Measurements from ENCODE around the gene ATOSB. TPM values are rescaled to one million over a fixed set of nuclear protein-coding genes. Genes with fewer than 3 reads are reported as not detected.

Gene ATOSB
- total RNA-seq, 1 donor from 2014 or later, result 43.2 TPM

- peaks cover 53% of the 10 kb centered on the region for H3K4me1 Mint-ChIP-seq (ENCODE audit: low read depth)
- no peak for TF ChIP-seq CTCF (IDR thresholded peaks at IDR 0.05)
- H3K9me3 Mint-ChIP-seq (ENCODE audit: low read depth), result no peaks in the 10 kb centered on the region
- H3K36me3 Mint-ChIP-seq (ENCODE audit: low read depth), result peaks cover 16% of the 10 kb centered on the region
- DNase-seq (ENCODE audit: low spot score), result no peak
- H3K27ac Mint-ChIP-seq (ENCODE audit: unreplicated experiment), result no peak overlapping the region
- H3K27me3 Mint-ChIP-seq (ENCODE audit: low read depth), result no peaks in the 10 kb centered on the region
- no peak overlapping the region for H3K4me3 Mint-ChIP-seq (ENCODE audit: unreplicated experiment)
Observed at GRCh38 chr9:35107297-35108290, 8.1 kb downstream of the ATOSB start.

- Mint-ChIP-seq H3K4me3 (ENCODE audit: unreplicated experiment) (no peak overlapping the region), H3K9me3 (ENCODE audit: low read depth) (no peaks in the 10 kb centered on the region), H3K27me3 (ENCODE audit: low read depth) (no peaks in the 10 kb centered on the region), H3K4me1 (ENCODE audit: low read depth) (peaks cover 52% of the 10 kb centered on the region), H3K27ac (ENCODE audit: unreplicated experiment) (no peak overlapping the region), H3K36me3 (ENCODE audit: low read depth) (peaks cover 16% of the 10 kb centered on the region)
- DNase-seq (ENCODE audit: low spot score), result no peak
- TF ChIP-seq CTCF (IDR thresholded peaks at IDR 0.05), result no peak
Observed at GRCh38 chr9:35106343-35106730, 9.3 kb downstream of the ATOSB start.

GRCh38 chr9:35105571-35106342 is 9.9 kb downstream of the ATOSB start:
- H3K4me3 Mint-ChIP-seq (ENCODE audit: unreplicated experiment), result no peak overlapping the region
- H3K9me3 Mint-ChIP-seq (ENCODE audit: low read depth), result no peaks in the 10 kb centered on the region
- H3K4me1 Mint-ChIP-seq (ENCODE audit: low read depth), result peaks cover 49% of the 10 kb centered on the region
- H3K36me3 Mint-ChIP-seq (ENCODE audit: low read depth), result peaks cover 21% of the 10 kb centered on the region
- H3K27ac Mint-ChIP-seq (ENCODE audit: unreplicated experiment), result peak overlapping the region; percentile 15
- DNase-seq (ENCODE audit: low spot score), result no peak
- H3K27me3 Mint-ChIP-seq (ENCODE audit: low read depth), result no peaks in the 10 kb centered on the region
- no peak for TF ChIP-seq CTCF (IDR thresholded peaks at IDR 0.05)

- Mint-ChIP-seq H3K36me3 (ENCODE audit: low read depth) (peaks cover 26% of the 10 kb centered on the region), H3K27ac (ENCODE audit: unreplicated experiment) (peak overlapping the region; percentile 14), H3K27me3 (ENCODE audit: low read depth) (no peaks in the 10 kb centered on the region), H3K4me3 (ENCODE audit: unreplicated experiment) (no peak overlapping the region), H3K9me3 (ENCODE audit: low read depth) (no peaks in the 10 kb centered on the region), H3K4me1 (ENCODE audit: low read depth) (peaks cover 43% of the 10 kb centered on the region)
- no peak for TF ChIP-seq CTCF (IDR thresholded peaks at IDR 0.05)
- no peak for DNase-seq (ENCODE audit: low spot score)
Observed at GRCh38 chr9:35105126-35105525, 10.5 kb downstream of the ATOSB start.

- no peak for TF ChIP-seq CTCF (IDR thresholded peaks at IDR 0.05)
- H3K9me3 Mint-ChIP-seq (ENCODE audit: low read depth), result no peaks in the 10 kb centered on the region
- no peak for DNase-seq (ENCODE audit: low spot score)
- peaks cover 27% of the 10 kb centered on the region for H3K36me3 Mint-ChIP-seq (ENCODE audit: low read depth)
- H3K27ac Mint-ChIP-seq (ENCODE audit: unreplicated experiment), result peak overlapping the region; percentile 99
- peaks cover 37% of the 10 kb centered on the region for H3K4me1 Mint-ChIP-seq (ENCODE audit: low read depth)
- no peaks in the 10 kb centered on the region for H3K27me3 Mint-ChIP-seq (ENCODE audit: low read depth)
- no peak overlapping the region for H3K4me3 Mint-ChIP-seq (ENCODE audit: unreplicated experiment)
Observed at GRCh38 chr9:35104586-35104985, 11.1 kb downstream of the ATOSB start.
